ENCODE measurements around the gene C1QTNF6.
"Not testable (repeated sequence)": the region's sequence is repeated elsewhere in the genome, so short reads cannot be mapped to it uniquely, and the experiment has no call there.

C1QTNF6 gene

GRCh38 chr22:37187891-37188761 is at the start of gene C1QTNF6:
C1QTNF6 (minus strand) TSS chr22:37188247; CDS start chr22:37188213, 34 bp downstream.
- no peak for DNase-seq (ENCODE audit: low read depth in 2 of 2)

GRCh38 chr22:37235897-37236607 is 48.0 kb upstream of the C1QTNF6 start:
- no peak for DNase-seq (ENCODE audit: low read depth in 2 of 2)

GRCh38 chr22:37234736-37235711 is 47.0 kb upstream of the C1QTNF6 start:
- no peak for DNase-seq (ENCODE audit: low read depth in 2 of 2)

- DNase-seq (ENCODE audit: low read depth in 2 of 2) = no peak
Measured at GRCh38 chr22:37233751-37234631, 45.9 kb upstream of the C1QTNF6 start.

GRCh38 chr22:37233371-37233750 is 45.3 kb upstream of the C1QTNF6 start:
- DNase-seq (ENCODE audit: low read depth in 2 of 2) = not testable (repeated sequence)

GRCh38 chr22:37232140-37232998 is 44.3 kb upstream of the C1QTNF6 start:
- no peak for DNase-seq (ENCODE audit: low read depth in 2 of 2)

GRCh38 chr22:37231406-37232139 is 43.5 kb upstream of the C1QTNF6 start:
- DNase-seq (ENCODE audit: low read depth in 2 of 2) = no peak

GRCh38 chr22:37230673-37231405 is 42.8 kb upstream of the C1QTNF6 start:
- peak in 1 of 2 donors; percentile 68 for DNase-seq (ENCODE audit: low read depth in 2 of 2)

- DNase-seq (ENCODE audit: low read depth in 2 of 2) = peak; percentile 77 to 91
Measured at GRCh38 chr22:37229805-37230672, 42.0 kb upstream of the C1QTNF6 start.

GRCh38 chr22:37229012-37229804 is 41.2 kb upstream of the C1QTNF6 start:
- no peak for DNase-seq (ENCODE audit: low read depth in 2 of 2)

GRCh38 chr22:37228106-37229011 is 40.3 kb upstream of the C1QTNF6 start:
- no peak for DNase-seq (ENCODE audit: low read depth in 2 of 2)

GRCh38 chr22:37226514-37226913 is 38.5 kb upstream of the C1QTNF6 start:
- DNase-seq (ENCODE audit: low read depth in 2 of 2) = no peak

GRCh38 chr22:37226087-37226486 is 38.0 kb upstream of the C1QTNF6 start:
- DNase-seq (ENCODE audit: low read depth in 2 of 2) = no peak

- no peak for DNase-seq (ENCODE audit: low read depth in 2 of 2)
Measured at GRCh38 chr22:37225481-37225880, 37.4 kb upstream of the C1QTNF6 start.

- no peak for DNase-seq (ENCODE audit: low read depth in 2 of 2)
Measured at GRCh38 chr22:37224757-37225420, 36.8 kb upstream of the C1QTNF6 start.

All from activated CD8-positive, alpha-beta memory T cell treated with anti-CD3 and anti-CD28 coated beads for 4 hours (primary cell).